Activated CD4-positive, CD25-positive, alpha-beta regulatory T cell treated with anti-CD3 and anti-CD28 coated beads, Interleukin-2, amount 50 U/mL, for 72 hours (primary cell): ENCODE measurements around the gene THAP5.
"Not testable (repeated sequence)": the region's sequence is repeated elsewhere in the genome, so short reads cannot be mapped to it uniquely, and the experiment has no call there.

ENCODE experiments used
- DNase-seq: peaks from one replicate; pipeline ENCODE4 v3.0.0; 2021

THAP5 gene

GRCh38 chr7:108581655-108582491 is 12.4 kb upstream of the THAP5 start:
- DNase-seq = no peak

- no peak for DNase-seq
These were observed 10.8 kb upstream of the THAP5 start for GRCh38 chr7:108580298-108580697.

GRCh38 chr7:108578937-108579336 is 9.4 kb upstream of the THAP5 start:
- no peak for DNase-seq

- DNase-seq = no peak
These were observed 6.6 kb upstream of the THAP5 start for GRCh38 chr7:108576116-108576515.

- DNase-seq = no peak
These were observed 5.7 kb upstream of the THAP5 start for GRCh38 chr7:108575156-108575555.

GRCh38 chr7:108572480-108572879 is 3.0 kb upstream of the THAP5 start:
- DNase-seq = no peak

GRCh38 chr7:108570146-108570755 is 745 bp upstream of the THAP5 start:
- no peak for DNase-seq

- DNase-seq = no peak
These were observed 615 bp downstream of the THAP5 start for GRCh38 chr7:108568801-108569380.

- DNase-seq = no peak
These were observed 3.5 kb downstream of the THAP5 start for GRCh38 chr7:108565987-108566386.

GRCh38 chr7:108561047-108561619 is 8.4 kb downstream of the THAP5 start:
- DNase-seq = no peak

- no peak for DNase-seq
These were observed 10.3 kb downstream of the THAP5 start for GRCh38 chr7:108559253-108559652.

GRCh38 chr7:108557617-108558016 is 11.9 kb downstream of the THAP5 start:
- no peak for DNase-seq

GRCh38 chr7:108557191-108557590 is 12.3 kb downstream of the THAP5 start:
- no peak for DNase-seq

- DNase-seq = not testable (repeated sequence)
These were observed 12.8 kb downstream of the THAP5 start for GRCh38 chr7:108556665-108557064.

GRCh38 chr7:108548141-108548896 is 21.2 kb downstream of the THAP5 start:
- DNase-seq = not testable (repeated sequence)

GRCh38 chr7:108541478-108541877 is 28.0 kb downstream of the THAP5 start:
- no peak for DNase-seq

GRCh38 chr7:108538685-108539084 is 30.8 kb downstream of the THAP5 start:
- not testable (repeated sequence) for DNase-seq

- DNase-seq = not testable (repeated sequence)
These were observed 31.3 kb downstream of the THAP5 start for GRCh38 chr7:108538236-108538635.

- no peak for DNase-seq
These were observed 32.3 kb downstream of the THAP5 start for GRCh38 chr7:108537229-108537628.

- no peak for DNase-seq
These were observed 33.8 kb downstream of the THAP5 start for GRCh38 chr7:108535744-108536143.

GRCh38 chr7:108535257-108535656 is 34.2 kb downstream of the THAP5 start:
- no peak for DNase-seq

- no peak for DNase-seq
These were observed 35.8 kb downstream of the THAP5 start for GRCh38 chr7:108533712-108534111.

GRCh38 chr7:108529341-108529740 is 40.2 kb downstream of the THAP5 start:
- no peak for DNase-seq
